Activated B cell treated with CpG ODN at 0.5 μM for 24 hours (primary cell): ENCODE results near the gene AP3B1. TPM values are rescaled to one million over a fixed set of nuclear protein-coding genes. Genes with fewer than 3 reads are reported as not detected.

ENCODE experiments used
- ATAC-seq: fragments of 200-7000 bp; cut with Tn5 transposase; one replicate; pipeline ENCODE4 v1.10.0; 2021; ENCODE audit warnings: low read depth, mild to moderate bottlenecking, moderate library complexity
- CTCF ChIA-PET: fragments of 350-600 bp; sonication (Branson Sonifier 250); formaldehyde crosslinking; loops from one replicate; lab custom pipeline; 2021; ENCODE audit warnings: antibody characterized with exemption; lab: Charles Lee
- POLR2A ChIA-PET: fragments of 350-600 bp; sonication (Branson Sonifier 250); formaldehyde crosslinking; loops from one replicate; lab custom pipeline; 2021; ENCODE audit warnings: antibody characterized with exemption; lab: Charles Lee
- DNase-seq: peaks from one replicate; pipeline ENCODE4 v3.0.0; 2022
- H3K27ac Mint-ChIP-seq: one replicate; pipeline ENCODE4 v1.8.0; 2020; ENCODE audit warnings: mixed read lengths
- H3K27me3 Mint-ChIP-seq: one replicate; pipeline ENCODE4 v1.8.0; 2021; ENCODE audit warnings: mixed read lengths
- H3K36me3 Mint-ChIP-seq: one replicate; pipeline ENCODE4 v1.8.0; 2021; ENCODE audit warnings: low read depth, mixed read lengths
- H3K4me1 Mint-ChIP-seq: one replicate; pipeline ENCODE4 v1.8.0; 2021; ENCODE audit warnings: mixed read lengths
- H3K4me3 Mint-ChIP-seq: one replicate; pipeline ENCODE4 v1.8.0; 2020; ENCODE audit warnings: mild to moderate bottlenecking, mixed read lengths
- H3K9me3 Mint-ChIP-seq: one replicate; pipeline ENCODE4 v1.8.0; 2020; ENCODE audit warnings: mixed read lengths
- intact Hi-C: fragments of 100-400 bp; cut with micrococcal nuclease; formaldehyde crosslinking; loops from one replicate; pipeline ENCODE4 v1.15.1; 2024
- total RNA-seq: library from RNA; stranded (reverse); gene quantifications from 2 replicates; pipeline ENCODE4 v1.2.3, GENCODE V29; 2022
- TF ChIP-seq, protein P1 (sequence below): fragments of 200-600 bp; IDR thresholded peaks from one replicate; pipeline ENCODE4 v1.8.0; 2022; ENCODE audit warnings: antibody characterized with exemption, mild to moderate bottlenecking

AP3B1 gene
- total RNA-seq, 1 donor from 2014 or later: 52.9 TPM

DNA sequence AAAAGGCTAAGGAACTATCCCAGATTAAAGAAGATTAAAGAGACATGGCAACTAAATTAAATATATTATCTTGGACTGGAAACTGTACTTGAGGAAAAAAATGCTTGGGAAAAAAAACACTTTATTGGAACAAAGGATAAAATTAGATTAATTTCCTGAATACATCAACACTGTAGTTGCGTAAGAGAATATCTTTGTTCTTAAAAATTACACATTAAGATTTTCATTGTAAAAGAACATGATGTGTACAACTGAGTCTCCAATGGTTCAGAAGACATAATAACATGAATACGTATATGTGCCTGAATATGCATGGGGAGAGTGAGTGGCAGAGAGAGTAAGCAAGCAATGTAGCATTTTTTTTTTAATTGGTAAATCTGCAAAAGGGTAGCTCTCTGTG is 2.8 kb downstream of the AP3B1 start:
- TF ChIP-seq, protein P1, sequence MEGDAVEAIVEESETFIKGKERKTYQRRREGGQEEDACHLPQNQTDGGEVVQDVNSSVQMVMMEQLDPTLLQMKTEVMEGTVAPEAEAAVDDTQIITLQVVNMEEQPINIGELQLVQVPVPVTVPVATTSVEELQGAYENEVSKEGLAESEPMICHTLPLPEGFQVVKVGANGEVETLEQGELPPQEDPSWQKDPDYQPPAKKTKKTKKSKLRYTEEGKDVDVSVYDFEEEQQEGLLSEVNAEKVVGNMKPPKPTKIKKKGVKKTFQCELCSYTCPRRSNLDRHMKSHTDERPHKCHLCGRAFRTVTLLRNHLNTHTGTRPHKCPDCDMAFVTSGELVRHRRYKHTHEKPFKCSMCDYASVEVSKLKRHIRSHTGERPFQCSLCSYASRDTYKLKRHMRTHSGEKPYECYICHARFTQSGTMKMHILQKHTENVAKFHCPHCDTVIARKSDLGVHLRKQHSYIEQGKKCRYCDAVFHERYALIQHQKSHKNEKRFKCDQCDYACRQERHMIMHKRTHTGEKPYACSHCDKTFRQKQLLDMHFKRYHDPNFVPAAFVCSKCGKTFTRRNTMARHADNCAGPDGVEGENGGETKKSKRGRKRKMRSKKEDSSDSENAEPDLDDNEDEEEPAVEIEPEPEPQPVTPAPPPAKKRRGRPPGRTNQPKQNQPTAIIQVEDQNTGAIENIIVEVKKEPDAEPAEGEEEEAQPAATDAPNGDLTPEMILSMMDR: no peak
- CTCF ChIA-PET: interaction anchor here (1.8 kb wide), 1 partner anchor 69 kb away, joined by 5 read pairs; the partner anchor contains the start of gene SCAMP1
- intact Hi-C loops: loop anchor here (10.0 kb wide), 1 partner anchor 1223 kb away; the partner anchor contains the start of gene HOMER1
- Mint-ChIP-seq H3K27ac (no peak overlapping the region), H3K36me3 (peaks cover 16% of the 10 kb centered on the region), H3K4me1 (peaks cover 57% of the 10 kb centered on the region), H3K4me3 (no peak overlapping the region), H3K9me3 (no peaks in the 10 kb centered on the region), H3K27me3 (no peaks in the 10 kb centered on the region)
- no peak for ATAC-seq
- no peak for DNase-seq
- POLR2A ChIA-PET: interaction anchor here (6.7 kb wide), 1 partner anchor 67 kb away, joined by 167 read pairs; the partner anchor contains the start of gene SCAMP1

DNA sequence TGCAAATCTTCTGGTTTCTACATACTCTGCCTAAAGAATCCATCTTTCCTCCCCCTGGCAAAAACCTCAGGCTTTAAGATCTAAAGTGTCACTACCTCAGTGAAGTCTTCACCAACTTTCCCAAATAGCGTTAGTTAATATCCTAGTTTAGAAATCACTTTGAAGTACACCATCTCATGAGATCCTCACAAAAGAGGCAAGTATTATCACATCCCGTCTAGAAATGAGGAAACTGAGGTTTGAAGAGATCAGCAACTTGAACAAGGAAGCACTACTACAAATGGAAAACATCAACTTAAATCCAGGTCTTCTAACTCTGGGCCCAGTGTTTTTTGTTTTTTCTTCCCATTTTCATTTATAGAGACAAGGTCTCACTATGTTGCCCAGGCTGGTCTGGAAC is 4.6 kb downstream of the AP3B1 start:
- Mint-ChIP-seq H3K27ac (no peak overlapping the region), H3K4me1 (peaks cover 66% of the 10 kb centered on the region)
- CTCF ChIA-PET: interaction anchor here (1.2 kb wide), 1 partner anchor 71 kb away, joined by 3 read pairs; no protein-coding TSS in a partner anchor

DNA sequence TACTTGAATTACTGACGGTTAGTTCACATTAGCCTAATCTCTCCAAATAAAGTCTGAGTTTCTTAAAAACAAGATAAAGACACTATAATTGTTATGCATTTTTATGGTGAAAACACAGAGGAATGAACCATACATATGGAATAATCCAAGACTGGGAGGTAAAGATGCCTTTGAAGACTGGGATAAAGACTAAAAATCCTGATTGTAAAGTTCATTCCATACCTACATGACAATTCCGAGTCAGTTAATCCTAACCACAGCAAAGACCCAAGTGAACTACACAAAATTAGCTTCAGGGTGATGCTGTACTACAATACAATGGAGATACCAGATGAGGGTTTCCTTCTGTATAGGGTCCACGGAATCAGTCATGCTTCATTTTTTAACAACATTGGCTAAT is 6.3 kb downstream of the AP3B1 start:
- no peak for DNase-seq
- TF ChIP-seq, protein P1: no peak
- CTCF ChIA-PET: no interaction called here
- Mint-ChIP-seq H3K4me1 (peaks cover 64% of the 10 kb centered on the region), H3K36me3 (peaks cover 7% of the 10 kb centered on the region), H3K9me3 (peaks cover 3% of the 10 kb centered on the region), H3K4me3 (no peak overlapping the region), H3K27ac (no peak overlapping the region), H3K27me3 (no peaks in the 10 kb centered on the region)
- POLR2A ChIA-PET: no interaction called here
- no peak for ATAC-seq
- intact Hi-C loops: no loop called here

More for the DNA sequence above, 4.6 kb downstream of the AP3B1 start:
- POLR2A ChIA-PET: interaction anchor here (1.5 kb wide), 1 partner anchor 70 kb away, joined by 4 read pairs; the partner anchor contains the start of gene SCAMP1
- intact Hi-C loops: loop anchor here (10.0 kb wide), 1 partner anchor 1225 kb away; the partner anchor contains the start of gene HOMER1
- TF ChIP-seq, protein P1: no peak
- Mint-ChIP-seq H3K27me3 (no peaks in the 10 kb centered on the region), H3K9me3 (peaks cover 3% of the 10 kb centered on the region), H3K36me3 (peaks cover 18% of the 10 kb centered on the region), H3K4me3 (no peak overlapping the region)
- ATAC-seq (no peak), DNase-seq (no peak)

DNA sequence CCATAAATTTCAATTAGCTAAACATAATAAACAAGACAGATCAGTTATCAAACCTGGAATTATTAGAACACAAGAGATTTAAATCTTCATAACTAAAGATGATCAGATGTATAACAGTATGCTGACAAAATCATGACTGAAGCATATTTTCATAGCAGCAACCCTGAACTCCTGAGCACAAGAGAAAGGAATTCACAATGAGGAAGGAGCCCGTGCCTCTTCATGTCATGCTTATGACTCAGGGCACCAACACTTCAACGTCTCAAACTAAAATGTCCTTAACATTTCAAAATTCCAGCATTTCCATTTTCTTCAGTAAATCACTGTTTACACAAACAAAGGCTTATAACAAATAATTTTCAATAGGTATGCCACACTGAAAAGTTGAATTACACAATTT is 6.7 kb downstream of the AP3B1 start:
- no peak for ATAC-seq
- peaks cover 7% of the 10 kb centered on the region for H3K36me3 Mint-ChIP-seq
- H3K4me1 Mint-ChIP-seq: peaks cover 61% of the 10 kb centered on the region
- no peak overlapping the region for H3K27ac Mint-ChIP-seq
- TF ChIP-seq, protein P1: no peak
- no peaks in the 10 kb centered on the region for H3K27me3 Mint-ChIP-seq
- intact Hi-C loops: no loop called here
- CTCF ChIA-PET: no interaction called here
- H3K9me3 Mint-ChIP-seq: peaks cover 3% of the 10 kb centered on the region
- H3K4me3 Mint-ChIP-seq: no peak overlapping the region
- DNase-seq: no peak
- POLR2A ChIA-PET: no interaction called here

DNA sequence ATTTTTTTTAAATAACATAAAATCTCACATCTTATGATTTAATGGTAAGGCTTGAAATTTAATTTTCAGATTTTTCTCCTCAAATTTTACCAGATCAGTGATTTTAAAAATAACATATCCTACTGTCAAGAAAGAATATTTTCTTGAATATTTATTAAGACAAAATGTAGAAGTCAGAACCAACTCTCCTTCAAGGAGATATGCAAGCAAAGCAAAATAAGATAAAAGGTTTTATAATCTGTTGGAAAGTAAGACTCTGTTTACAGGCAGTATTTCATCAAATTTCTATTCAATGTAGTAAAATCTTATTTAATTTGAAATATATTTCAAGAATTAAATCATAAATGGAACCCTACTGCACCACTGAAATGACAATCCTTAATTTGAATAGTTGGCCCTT is 7.3 kb downstream of the AP3B1 start:
- Mint-ChIP-seq H3K4me3 (no peak overlapping the region), H3K27me3 (no peaks in the 10 kb centered on the region), H3K9me3 (peaks cover 3% of the 10 kb centered on the region), H3K36me3 (peaks cover 7% of the 10 kb centered on the region), H3K27ac (no peak overlapping the region), H3K4me1 (peaks cover 55% of the 10 kb centered on the region)
- intact Hi-C loops: no loop called here
- CTCF ChIA-PET: no interaction called here
- DNase-seq (no peak), ATAC-seq (no peak)
- TF ChIP-seq, protein P1: no peak
- POLR2A ChIA-PET: no interaction called here
